GM12891 (cell line): Measurements from ENCODE around the gene CES1.

Source experiments
- PAX5 ChIP-seq: IDR thresholded peaks from 2 replicates; pipeline ENCODE4 v1.6.1; 2011; ENCODE audit warnings: low read length, moderate library complexity, mild to moderate bottlenecking; ENCODE audit not compliant: insufficient read depth, severe bottlenecking
- POLR2A ChIP-seq: IDR thresholded peaks from 2 replicates; pipeline ENCODE4 v1.6.1; 2011; ENCODE audit warnings: low read depth, low read length, control low read depth
- POLR2AphosphoS5 ChIP-seq: IDR thresholded peaks from 2 replicates; pipeline ENCODE4 v1.6.1; 2011; ENCODE audit warnings: low read depth, low read length, control low read depth
- POU2F2 ChIP-seq: IDR thresholded peaks from 2 replicates; pipeline ENCODE4 v1.6.1; 2011; ENCODE audit warnings: low read depth, mild to moderate bottlenecking, control low read depth, low read length, moderate library complexity
- SPI1 ChIP-seq: IDR thresholded peaks from 2 replicates; pipeline ENCODE4 v1.6.1; 2011; ENCODE audit warnings: low read depth, low read length, control low read depth
- TAF1 ChIP-seq: IDR thresholded peaks from 2 replicates; pipeline ENCODE4 v1.6.1; 2011; ENCODE audit warnings: low read depth, low read length, control low read depth

GRCh38 chr16:55822280-55822810 lies 10.6 kb downstream of the CES1 start:
- TF ChIP-seq POLR2A: no peak
- no peak for TF ChIP-seq POLR2AphosphoS5
- no peak for TF ChIP-seq TAF1
- no peak for TF ChIP-seq PAX5
- TF ChIP-seq POU2F2: no peak
- TF ChIP-seq SPI1: no peak
